ENCODE measurements around the gene SGSH. TPM values are rescaled to one million over a fixed set of nuclear protein-coding genes. Genes with fewer than 3 reads are reported as not detected.
"Not testable (repeated sequence)": the region's sequence is repeated elsewhere in the genome, so short reads cannot be mapped to it uniquely, and the experiment has no call there.

The SGSH gene
- total RNA-seq, 4 donors from 2014 or later: 26.1 to 50.5 (median 34.6) TPM

GRCh38 chr17:80244871-80245509, 24.9 kb upstream of the SGSH start:
- Histone ChIP-seq H3K4me3 (no peak overlapping the region), H3K27me3 (no peaks in the 10 kb centered on the region), H3K9me3 (no peaks in the 10 kb centered on the region), H3K36me3 (peaks cover 0 to 96% (median 0%) of the 10 kb centered on the region in 3 donors), H3K4me1 (no peaks in the 10 kb centered on the region), H3K27ac (peak overlapping the region in 1 of 4 donors; percentile 73)
- 61 to 68% methylated on average over 21 to 22 of the region's 22 CpGs for WGBS, 2 donors
- no peak for TF ChIP-seq POLR2A (IDR thresholded peaks at IDR 0.05)
- no peak for TF ChIP-seq EP300 (IDR thresholded peaks at IDR 0.05)
- TF ChIP-seq CTCF (IDR thresholded peaks at IDR 0.05): no peak
- DNase-seq (ENCODE audit: low spot score in 2 of 2): no peak

GRCh38 chr17:80244448-80244847, 24.3 kb upstream of the SGSH start:
- not testable (repeated sequence) for H3K4me1 ChIP-seq; H3K9me3 ChIP-seq; H3K4me3 ChIP-seq; H3K27me3 ChIP-seq; DNase-seq (ENCODE audit: low spot score in 2 of 2)
- H3K27ac ChIP-seq: peak overlapping the region in 2 of 4 donors; percentile 13 to 73
- peaks cover 0 to 96% (median 0%) of the 10 kb centered on the region in 3 donors for H3K36me3 ChIP-seq
- 88 to 89% methylated on average over 6 of the region's 6 CpGs for WGBS, 2 donors

GRCh38 chr17:80243526-80244433, 23.6 kb upstream of the SGSH start:
- peaks cover 0 to 91% (median 0%) of the 10 kb centered on the region in 3 donors for H3K36me3 ChIP-seq
- no peak for TF ChIP-seq CTCF (IDR thresholded peaks at IDR 0.05)
- no peak for TF ChIP-seq POLR2A (IDR thresholded peaks at IDR 0.05)
- no peak for TF ChIP-seq EP300 (IDR thresholded peaks at IDR 0.05)
- no peaks in the 10 kb centered on the region for H3K4me1 ChIP-seq
- H3K27me3 ChIP-seq: no peaks in the 10 kb centered on the region
- 90 to 91% methylated on average over 26 of the region's 26 CpGs for WGBS, 2 donors
- no peak overlapping the region for H3K4me3 ChIP-seq
- peak overlapping the region in 1 of 4 donors; percentile 73 for H3K27ac ChIP-seq
- no peaks in the 10 kb centered on the region for H3K9me3 ChIP-seq
- DNase-seq (ENCODE audit: low spot score in 2 of 2): no peak

- DNase-seq (ENCODE audit: low spot score in 2 of 2): no peak
- no peaks in the 10 kb centered on the region for H3K4me1 ChIP-seq
- no peak overlapping the region for H3K27ac ChIP-seq
- H3K36me3 ChIP-seq: peaks cover 0 to 89% (median 5%) of the 10 kb centered on the region in 3 donors
- H3K4me3 ChIP-seq: no peak overlapping the region
- no peaks in the 10 kb centered on the region for H3K9me3 ChIP-seq
- no peaks in the 10 kb centered on the region for H3K27me3 ChIP-seq
- WGBS, 2 donors: 88 to 90% methylated on average over 14 of the region's 14 CpGs
- TF ChIP-seq CTCF (IDR thresholded peaks at IDR 0.05) (no peak), EP300 (IDR thresholded peaks at IDR 0.05) (no peak), POLR2A (IDR thresholded peaks at IDR 0.05) (no peak)
Measured at GRCh38 chr17:80242505-80242904, 22.4 kb upstream of the SGSH start.

- no peaks in the 10 kb centered on the region for H3K4me1 ChIP-seq
- no peak overlapping the region for H3K27ac ChIP-seq
- no peak overlapping the region for H3K4me3 ChIP-seq
- TF ChIP-seq CTCF (IDR thresholded peaks at IDR 0.05) (no peak), EP300 (IDR thresholded peaks at IDR 0.05) (no peak), POLR2A (IDR thresholded peaks at IDR 0.05) (no peak)
- H3K9me3 ChIP-seq: peaks cover 0 to 22% (median 6%) of the 10 kb centered on the region in 4 donors
- no peak for DNase-seq (ENCODE audit: low spot score in 2 of 2)
- 93 to 95% methylated on average over 10 of the region's 10 CpGs for WGBS, 2 donors
- H3K27me3 ChIP-seq: no peaks in the 10 kb centered on the region
- H3K36me3 ChIP-seq: peaks cover 3 to 92% (median 8%) of the 10 kb centered on the region in 3 donors
Measured at GRCh38 chr17:80237386-80237785, 17.3 kb upstream of the SGSH start.

Data from tibial nerve (tissue), 4 donors.